K562 (cell line): ENCODE measurements around the gene BEST2. TPM values are rescaled to one million over a fixed set of nuclear protein-coding genes. Genes with fewer than 3 reads are reported as not detected.

Source experiments
- ATAC-seq: fragments of 200-7000 bp; cut with Tn5 transposase; 3 replicates; pipeline ENCODE4 v1.9.1; 2020; ENCODE audit warnings: moderate library complexity
- BruUV-seq: library from RNA; stranded (reverse); fragments of 400-500 nt; replicated peaks from 2 replicates; lab custom pipeline; 2021; lab: Mats Ljungman, UMichigan
- CTCF ChIA-PET: fragments of 300-600 bp; formaldehyde crosslinking; extraction: SDS; loops from one replicate; lab custom pipeline; 2021; ENCODE audit warnings: low intra/inter-chr PET ratio; lab: Yijun Ruan, JAX
- POLR2A ChIA-PET: fragments of 300-600, 350-650 bp; sonication (Branson Sonifier 250); formaldehyde crosslinking; extraction: SDS; loops from one replicate; lab custom pipeline; 2021; ENCODE audit warnings: antibody characterized with exemption, inconsistent platforms; lab: Yijun Ruan, JAX
- DNase-seq, 4 experiments: peaks; one replicate each; pipeline versions ENCODE4 v3.0.0 to v3.0.0-alpha.2; 2011 to 2018; ENCODE audit warnings: low spot score in 3 of 4, mixed read lengths in 3 of 4; ENCODE audit errors: extremely low read depth in 1 of 4
- FAIRE-seq: peaks from 2 replicates; lab custom pipeline; 2011; peaks lifted over from hg19 to GRCh38; lab: Jason Lieb, UNC
- H2AFZ ChIP-seq: 2 replicates; pipeline ENCODE4 v1.6.0; 2011; ENCODE audit warnings: low read depth, low read length, control low read depth, inconsistent platforms
- H3K27ac ChIP-seq: fragments of 200-600 bp; 3 replicates; pipeline ENCODE4 v1.8.0; 2011; ENCODE audit warnings: low read depth, mild to moderate bottlenecking, control low read depth, inconsistent platforms, low read length, moderate library complexity, mixed read lengths; ENCODE audit errors: extremely low read depth
- H3K27me3 ChIP-seq, 2 experiments: fragments of 300-600 bp in 1 of 2; 2 replicates in 1 of 2; 3 replicates in 1 of 2; pipeline versions ENCODE4 v1.6.0 to v1.8.0; 2011; ENCODE audit warnings: inconsistent platforms in 2 of 2, low read length in 2 of 2, mild to moderate bottlenecking in 1 of 2, mixed read lengths in 1 of 2, moderate library complexity in 1 of 2; ENCODE audit not compliant: control insufficient read depth in 2 of 2, insufficient read depth in 2 of 2
- H3K36me3 ChIP-seq: fragments of 300-600 bp; 3 replicates; pipeline ENCODE4 v1.8.0; 2011; ENCODE audit warnings: mild to moderate bottlenecking, low read length, inconsistent platforms; ENCODE audit not compliant: control insufficient read depth, insufficient read depth
- H3K4me1 ChIP-seq, 2 experiments: fragments of 200-600 bp in 1 of 2; replicated peaks in 1 of 2; 2 replicates in 1 of 2; 3 replicates in 1 of 2; pipeline versions ENCODE4 v1.5.1 to v1.8.0; 2011; ENCODE audit warnings: inconsistent platforms in 2 of 2, low read length in 2 of 2, mild to moderate bottlenecking in 1 of 2, mixed read lengths in 1 of 2, moderate library complexity in 1 of 2; ENCODE audit not compliant: control insufficient read depth in 2 of 2, insufficient read depth in 2 of 2
- H3K4me2 ChIP-seq: 2 replicates; pipeline ENCODE4 v1.6.1; 2011; ENCODE audit warnings: low read length, control low read depth, inconsistent platforms, mixed read lengths; ENCODE audit not compliant: insufficient read depth
- H3K4me3 ChIP-seq: fragments of 200-600 bp; sonication (generic), shearing (Covaris generic); 2 replicates; pipeline ENCODE4 v1.5.1; 2016; ENCODE audit warnings: control low read depth, inconsistent platforms
- H3K79me2 ChIP-seq: fragments of 200-600 bp; 3 replicates; pipeline ENCODE4 v1.8.0; 2011; ENCODE audit warnings: low read length, inconsistent platforms; ENCODE audit not compliant: control insufficient read depth, insufficient read depth
- H3K9ac ChIP-seq, 2 experiments: 2 replicates each; pipeline versions ENCODE4 v1.6.0 to v1.6.1; 2011; ENCODE audit warnings: low read depth in 2 of 2, low read length in 2 of 2, control low read depth in 1 of 2, inconsistent platforms in 1 of 2, mild to moderate bottlenecking in 1 of 2, mixed read lengths in 1 of 2; ENCODE audit not compliant: insufficient read depth in 1 of 2
- H3K9me1 ChIP-seq: one replicate; pipeline ENCODE4 v1.6.0; 2011; ENCODE audit warnings: inconsistent platforms, mild to moderate bottlenecking, low read length, moderate library complexity; ENCODE audit not compliant: control insufficient read depth, insufficient read depth
- H3K9me3 ChIP-seq: replicated peaks from 2 replicates; pipeline ENCODE4 v1.5.1; 2011; ENCODE audit warnings: low read depth, low read length, inconsistent platforms; ENCODE audit not compliant: control insufficient read depth, insufficient read depth
- H4K20me1 ChIP-seq: replicated peaks from 2 replicates; pipeline ENCODE4 v1.6.1; 2011; ENCODE audit warnings: low read length, inconsistent platforms, mixed read lengths; ENCODE audit not compliant: control insufficient read depth, insufficient read depth
- CREB1 ChIP-seq, 2 experiments: sonication (generic) in 1 of 2; formaldehyde crosslinking in 1 of 2; IDR thresholded peaks; 2 replicates each; pipeline versions ENCODE4 v1.6.1 to v1.8.0; 2012 to 2022; ENCODE audit warnings: inconsistent platforms in 1 of 2, mild to moderate bottlenecking in 1 of 2, missing genetic modification reagents in 1 of 2, moderate library complexity in 1 of 2
- NONO ChIP-seq, 2 experiments: fragments of 200-400 bp in 1 of 2; fragments of 450-650 bp in 1 of 2; formaldehyde crosslinking in 1 of 2; IDR thresholded peaks; 2 replicates each; pipeline ENCODE4 v1.6.1; 2017; ENCODE audit warnings: low read depth in 2 of 2, mild to moderate bottlenecking in 2 of 2, moderate library complexity in 2 of 2, low read length in 1 of 2
- POLR2G ChIP-seq: fragments of 200-400 bp; formaldehyde crosslinking; IDR thresholded peaks from 2 replicates; pipeline ENCODE4 v1.6.1; 2017; ENCODE audit warnings: low read depth, mild to moderate bottlenecking, antibody characterized with exemption, low read length, moderate library complexity
- RBFOX2 ChIP-seq: fragments of 200-400 bp; formaldehyde crosslinking; IDR thresholded peaks from 2 replicates; pipeline ENCODE4 v1.6.1; 2017; ENCODE audit warnings: low read depth, mild to moderate bottlenecking, low read length, moderate library complexity
- SNRNP70 ChIP-seq: fragments of 200-400 bp; formaldehyde crosslinking; optimal IDR thresholded peaks from 2 replicates; pipeline ENCODE3; 2017; ENCODE audit warnings: low read depth, low read length
- WGBS: fragments of 100-300 bp; shearing (Covaris generic); methylation state at CpG from one replicate; pipeline ENCODE4 v1.1.6; 2016; ENCODE audit warnings: low coverage, mixed read lengths; ENCODE audit not compliant: insufficient coverage; ENCODE audit errors: missing lambda C conversion rate; 5-methylcytosine and 5-hydroxymethylcytosine counted together
- in situ Hi-C: fragments of 300-500 bp; cut with MboI; formaldehyde crosslinking; loops from 4 replicates; pipeline ENCODE4 v1.15.0; 2018; ENCODE audit warnings: inconsistent platforms, mixed read lengths
- intact Hi-C: fragments of 100-400 bp; cut with micrococcal nuclease; formaldehyde crosslinking; loops from 2 replicates; pipeline ENCODE4 v1.14.2; 2022
- polyA plus RNA-seq, 8 experiments: library from polyadenylated mRNA; depleted of rRNA in 4 of 8; stranded (reverse) in 5 of 8; unstranded in 3 of 8; fragments of >200 nt; fragmentation: Nextera tagmentation in 2 of 8; fragmentation: Illumina TruSeq in 1 of 8; extraction: Ambion mirVana in 2 of 8; extraction: Trizol in 1 of 8; gene quantifications; 2 replicates each; pipeline versions ENCODE4 v1.2.1 to v1.2.3, GENCODE V29; 2011 to 2014; ENCODE audit warnings: inconsistent platforms in 1 of 8, missing spikeins in 1 of 8
- total RNA-seq, 7 experiments: library from RNA; depleted of rRNA in 6 of 7; stranded (reverse); fragments of >200 nt in 6 of 7; fragmentation: Illumina TruSeq in 2 of 7; extraction: Trizol in 2 of 7; gene quantifications; 2 replicates each; pipeline versions ENCODE4 v1.2.1 to v1.2.3, GENCODE V29; 2011 to 2021; ENCODE audit warnings: low replicate concordance in 1 of 7

Gene BEST2
- total and polyA plus RNA-seq, 9 of the 15 experiments (the other 6 are each of a cell fraction or from before 2014, with no cell fraction given), result not detected

- FAIRE-seq, result no peak
- CTCF ChIA-PET, result no interaction called here
- in situ Hi-C loops, result no loop called here
Measured at GRCh38 chr19:12705169-12705568, 46.4 kb upstream of the BEST2 start.

GRCh38 chr19:12705654-12706331, 45.8 kb upstream of the BEST2 start:
- Histone ChIP-seq H3K27me3 (no peaks in the 10 kb centered on the region), H3K79me2 (no peaks in the 10 kb centered on the region), H3K4me1 (peaks cover 0 to 27% of the 10 kb centered on the region in 2 experiments; a peak in 1 of 5 replicates), H3K9me3 (no peaks in the 10 kb centered on the region), H3K27ac (no peak overlapping the region), H2AFZ (no peak overlapping the region), H3K9ac (0 out of 4 replicates have a peak overlapping the region, but pooled peaks of 1 of the 2 experiments have one; percentile 7), H4K20me1 (no peaks in the 10 kb centered on the region), H3K36me3 (peaks cover 94% of the 10 kb centered on the region), H3K4me3 (no peak overlapping the region), H3K4me2 (no peak overlapping the region), H3K9me1 (peaks cover 5% of the 10 kb centered on the region)
- intact Hi-C loops, result no loop called here
- DNase-seq (no peak), FAIRE-seq (no peak), ATAC-seq (no peak)
- CTCF ChIA-PET, result no interaction called here
- POLR2A ChIA-PET, result no interaction called here
- in situ Hi-C loops, result no loop called here
- 92% methylated on average over 10 of the region's 29 CpGs for WGBS
- TF ChIP-seq NONO (IDR thresholded peaks at IDR 0.05; ENCODE audit: low read depth in 2 of 2, low read length in 1 of 2) (no peak), CREB1 (IDR thresholded peaks at IDR 0.05) (no peak), CREB1 (CRISPR knock-in tag; IDR thresholded peaks at IDR 0.05) (0 out of 2 replicates have a peak, but pooled peaks have one; percentile 16), POLR2G (peak; percentile 53), RBFOX2 (0 out of 2 replicates have a peak, but pooled peaks have one; percentile 28)
- TF ChIP-seq, all 486 proteins: peak for 3
- BruUV-seq, result no TSS peak

More at GRCh38 chr19:12705169-12705568, 46.4 kb upstream of the BEST2 start:
- H4K20me1 ChIP-seq, result no peaks in the 10 kb centered on the region
- no peak overlapping the region for H3K4me3 ChIP-seq
- no peak overlapping the region for H3K27ac ChIP-seq
- DNase-seq (no peak), ATAC-seq (no peak)
- peaks cover 0 to 27% of the 10 kb centered on the region in 2 experiments; a peak in 1 of 5 replicates for H3K4me1 ChIP-seq
- no peaks in the 10 kb centered on the region for H3K9me3 ChIP-seq
- intact Hi-C loops, result no loop called here
- WGBS, result 93% methylated on average over 13 of the region's 13 CpGs
- H3K9ac ChIP-seq, result no peak overlapping the region
- no peaks in the 10 kb centered on the region; the same call in 2 of the 3 replicates for H3K79me2 ChIP-seq
- POLR2A ChIA-PET, result no interaction called here
- H3K9me1 ChIP-seq, result peaks cover 2% of the 10 kb centered on the region
- no peak overlapping the region for H2AFZ ChIP-seq
- H3K36me3 ChIP-seq, result peaks cover 93% of the 10 kb centered on the region
- BruUV-seq, result no TSS peak
- TF ChIP-seq SNRNP70 (no peak), RBFOX2 (peak; percentile 34; the same call in 1 of the 2 replicates)
- no peak overlapping the region for H3K4me2 ChIP-seq
- H3K27me3 ChIP-seq, result no peaks in the 10 kb centered on the region
